WERI-Rb-1 (cell line): ENCODE measurements around the gene CRELD1.

ENCODE experiments used
- DNase-seq: peaks from one replicate; pipeline ENCODE4 v3.0.0-alpha.2; 2020
- H3K27ac ChIP-seq: fragments of 250-450 bp; sonication (Bioruptor Pico); 2 replicates; pipeline ENCODE4 v1.5.1; 2020; ENCODE audit warnings: mild to moderate bottlenecking, moderate library complexity
- H3K27me3 ChIP-seq: fragments of 250-450 bp; sonication (Bioruptor Pico); 2 replicates; pipeline ENCODE4 v1.5.1; 2021; ENCODE audit warnings: mild to moderate bottlenecking, low read depth, moderate library complexity; ENCODE audit not compliant: insufficient read depth, severe bottlenecking
- H3K36me3 ChIP-seq: fragments of 250-450 bp; sonication (Bioruptor Pico); 2 replicates; pipeline ENCODE4 v1.5.1; 2020; ENCODE audit warnings: mild to moderate bottlenecking, moderate library complexity
- H3K4me3 ChIP-seq: 2 replicates; pipeline ENCODE4 v1.5.1; 2011; ENCODE audit warnings: low read depth, mild to moderate bottlenecking, control low read depth, low read length
- H3K9me3 ChIP-seq: fragments of 250-450 bp; sonication (Bioruptor Pico); 2 replicates; pipeline ENCODE4 v1.5.1; 2021; ENCODE audit warnings: mild to moderate bottlenecking, moderate library complexity; ENCODE audit not compliant: severe bottlenecking
- CTCF ChIP-seq: IDR thresholded peaks from 2 replicates; pipeline ENCODE4 v1.5.1; 2011; ENCODE audit warnings: low read depth, mild to moderate bottlenecking, control low read depth, inconsistent platforms, low read length

The CRELD1 gene

GRCh38 chr3:9902372-9903237 is 31.0 kb upstream of the CRELD1 start, which contains the start of gene IL17RE:
Gene IL17RE (plus strand): TSS chr3:9902848. CDS start chr3:9902933, 85 bp downstream.
- no peak for TF ChIP-seq CTCF
- Histone ChIP-seq H3K27ac (no peak within 1 kb of the TSS), H3K4me3 (no peak within 1 kb of the TSS), H3K27me3 (no peaks in the 10 kb centered on the region), H3K36me3 (no peaks in the 10 kb centered on the region), H3K9me3 (no peaks in the 10 kb centered on the region)
- DNase-seq = no peak

GRCh38 chr3:9903238-9903624 is 30.4 kb upstream of the CRELD1 start:
- no peak for TF ChIP-seq CTCF
- no peak for DNase-seq
- no peaks in the 10 kb centered on the region for H3K9me3 ChIP-seq
- no peaks in the 10 kb centered on the region for H3K27me3 ChIP-seq
- H3K27ac ChIP-seq = no peak overlapping the region
- no peak overlapping the region for H3K4me3 ChIP-seq
- no peaks in the 10 kb centered on the region for H3K36me3 ChIP-seq

GRCh38 chr3:9903904-9904303 is 29.7 kb upstream of the CRELD1 start:
- H3K36me3 ChIP-seq = no peaks in the 10 kb centered on the region
- no peaks in the 10 kb centered on the region for H3K9me3 ChIP-seq
- no peak overlapping the region for H3K4me3 ChIP-seq
- no peak overlapping the region for H3K27ac ChIP-seq
- TF ChIP-seq CTCF = no peak
- H3K27me3 ChIP-seq = no peaks in the 10 kb centered on the region
- DNase-seq = no peak

- H3K27ac ChIP-seq = no peak overlapping the region
- TF ChIP-seq CTCF = no peak
- H3K36me3 ChIP-seq = no peaks in the 10 kb centered on the region
- H3K9me3 ChIP-seq = no peaks in the 10 kb centered on the region
- no peak overlapping the region for H3K4me3 ChIP-seq
- H3K27me3 ChIP-seq = no peaks in the 10 kb centered on the region
- DNase-seq = no peak
These were observed 27.2 kb upstream of the CRELD1 start for GRCh38 chr3:9906480-9906879.

GRCh38 chr3:9908286-9908685 is 25.3 kb upstream of the CRELD1 start:
- no peak for DNase-seq

More at GRCh38 chr3:9908286-9908685, 25.3 kb upstream of the CRELD1 start:
- peaks cover 5% of the 10 kb centered on the region for H3K9me3 ChIP-seq
- no peaks in the 10 kb centered on the region for H3K36me3 ChIP-seq
- H3K27ac ChIP-seq = no peak overlapping the region
- H3K27me3 ChIP-seq = no peaks in the 10 kb centered on the region
- no peak overlapping the region for H3K4me3 ChIP-seq
- TF ChIP-seq CTCF = no peak
